Testis (tissue), 2 donors: ENCODE results near the gene SCGB3A1.

Experiments used
- CTCF ChIP-seq, 3 experiments: fragments of 450-650 bp in 2 of 3; fragments of 200-600 bp in 1 of 3; sonication (generic) in 1 of 3; IDR thresholded peaks; one replicate each; pipeline ENCODE4 v1.5.1; 2016 to 2019; ENCODE audit warnings: antibody characterized with exemption in 3 of 3, mild to moderate bottlenecking in 2 of 3, moderate library complexity in 1 of 3
- POLR2A ChIP-seq: fragments of 450-650 bp; IDR thresholded peaks from one replicate; pipeline ENCODE4 v1.6.1; 2017; ENCODE audit warnings: antibody characterized with exemption, mild to moderate bottlenecking, moderate library complexity

- TF ChIP-seq CTCF (IDR thresholded peaks at IDR 0.05) (no peak), POLR2A (no peak)
Observed at GRCh38 chr5:180601591-180602480, 10.5 kb upstream of the SCGB3A1 start.
